Esophagus muscularis mucosa (tissue), 4 donors: Measurements from ENCODE around the gene CAPRIN1. TPM values are rescaled to one million over a fixed set of nuclear protein-coding genes. Genes with fewer than 3 reads are reported as not detected.

ENCODE experiments used
- DNase-seq: peaks from one replicate; pipeline ENCODE4 v3.0.0-alpha.2; 2017; ENCODE audit errors: extremely low spot score
- H3K27ac ChIP-seq, 4 donors: fragments of 200-600 bp; sonication (generic); replicated peaks in 1 of 4; 1 replicate in 3 of 4; 2 replicates in 1 of 4; pipeline ENCODE4 v1.5.1; 2016 to 2019; ENCODE audit warnings: mild to moderate bottlenecking in 1 of 4
- H3K27me3 ChIP-seq, 4 donors: fragments of 200-600 bp; sonication (generic); one replicate each; pipeline versions ENCODE4 v1.5.1 to v1.6.0; 2016 to 2019
- H3K36me3 ChIP-seq, 4 donors: fragments of 200-600 bp; sonication (generic); one replicate each; pipeline ENCODE4 v1.5.1; 2016 to 2019
- H3K4me1 ChIP-seq, 4 donors: fragments of 200-600 bp; sonication (generic); one replicate each; pipeline ENCODE4 v1.5.1; 2016 to 2019
- H3K4me3 ChIP-seq, 4 donors: fragments of 200-600 bp; sonication (generic); 1 replicate in 2 of 4; 2 replicates in 2 of 4; pipeline ENCODE4 v1.5.1; 2016 to 2019; ENCODE audit warnings: mild to moderate bottlenecking in 4 of 4, moderate library complexity in 1 of 4
- H3K9me3 ChIP-seq, 4 donors: fragments of 200-600 bp; sonication (generic); 1 replicate in 3 of 4; 2 replicates in 1 of 4; pipeline ENCODE4 v1.5.1; 2016 to 2019
- EP300 ChIP-seq: sonication (generic); formaldehyde crosslinking; IDR thresholded peaks from one replicate; pipeline ENCODE4 v1.6.1; 2017; ENCODE audit warnings: antibody characterized with exemption
- POLR2A ChIP-seq: fragments of 450-650 bp; IDR thresholded peaks from one replicate; pipeline ENCODE4 v1.6.1; 2017; ENCODE audit warnings: antibody characterized with exemption, moderate library complexity, mild to moderate bottlenecking, low read depth
- POLR2AphosphoS5 ChIP-seq, 2 donors: sonication (generic); formaldehyde crosslinking; IDR thresholded peaks; one replicate each; pipeline ENCODE4 v1.6.1; 2017; ENCODE audit warnings: antibody characterized with exemption in 2 of 2
- WGBS: methylation state at CpG from one replicate; pipeline ENCODE4 v1.1.5; 2018; 5-methylcytosine and 5-hydroxymethylcytosine counted together
- intact Hi-C: fragments of 100-400 bp; cut with DNase I; formaldehyde crosslinking; loops from one replicate; pipeline ENCODE4 v1.15.1; 2023
- total RNA-seq, 4 donors: library from RNA; depleted of rRNA; stranded (reverse); fragments of >200 nt; gene quantifications; one replicate each; pipeline versions ENCODE4 v1.1.0 to v1.2.1, GENCODE V29; 2016
- TF ChIP-seq, protein P1 (sequence below), 3 experiments: fragments of 200-600 bp in 2 of 3; fragments of 450-650 bp in 1 of 3; sonication (generic) in 2 of 3; IDR thresholded peaks; one replicate each; pipeline ENCODE4 v1.5.1; 2017 to 2019; ENCODE audit warnings: antibody characterized with exemption in 3 of 3, mild to moderate bottlenecking in 2 of 3, moderate library complexity in 1 of 3

The CAPRIN1 gene
- total RNA-seq, 4 donors from 2014 or later, result 99.9 to 152 (median 103) TPM

DNA sequence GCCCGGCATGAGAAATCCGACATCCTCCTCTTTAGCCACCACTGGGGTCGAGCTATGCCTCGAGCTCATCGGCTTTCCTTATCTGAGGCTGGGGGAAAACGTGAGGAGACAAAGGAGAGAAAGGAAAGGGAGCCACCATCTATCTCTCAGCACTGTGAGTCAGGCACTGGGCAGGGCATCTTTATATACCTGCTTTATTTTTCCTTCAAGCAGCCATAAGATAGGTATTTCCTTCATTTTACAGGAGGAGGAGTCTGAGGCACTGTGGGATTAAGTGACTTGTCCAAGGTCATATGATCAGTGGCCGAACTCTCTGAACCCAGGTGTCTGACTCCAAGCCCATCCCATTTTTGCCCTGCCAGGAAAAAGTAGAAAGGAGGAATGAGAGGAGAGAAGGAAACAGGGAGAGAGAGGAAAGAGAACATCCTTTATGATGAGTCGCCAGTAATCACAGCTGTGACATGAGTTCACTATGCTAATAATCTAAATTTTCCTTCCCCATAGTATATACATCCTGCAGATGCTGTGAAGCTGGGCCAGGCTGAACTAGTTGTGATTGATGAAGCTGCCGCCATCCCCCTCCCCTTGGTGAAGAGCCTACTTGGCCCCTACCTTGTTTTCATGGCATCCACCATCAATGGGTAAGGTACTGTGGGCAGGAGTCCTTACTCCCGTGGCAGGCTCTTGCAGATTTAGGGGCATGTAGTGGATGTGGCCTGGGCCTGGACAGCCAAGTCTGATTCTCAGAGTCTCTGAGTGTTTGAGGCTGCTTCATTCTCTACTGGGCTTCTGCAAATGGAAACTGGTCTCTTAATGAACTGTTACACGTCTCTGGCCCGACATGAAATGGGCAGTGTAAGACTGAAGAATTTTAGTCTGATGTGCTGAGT, 75.7 kb downstream of the CAPRIN1 start:
- Histone ChIP-seq H3K9me3 (no peaks in the 10 kb centered on the region), H3K4me3 (no peak overlapping the region), H3K4me1 (no peaks in the 10 kb centered on the region), H3K36me3 (peaks cover 77 to 100% (median 90%) of the 10 kb centered on the region in 4 donors), H3K27ac (no peak overlapping the region), H3K27me3 (no peaks in the 10 kb centered on the region)
- intact Hi-C loops, result no loop called here
- DNase-seq, result no peak
- no peak for TF ChIP-seq EP300
- no peak for TF ChIP-seq POLR2A
- TF ChIP-seq POLR2AphosphoS5 (IDR thresholded peaks at IDR 0.05), result no peak
- TF ChIP-seq, protein P1, sequence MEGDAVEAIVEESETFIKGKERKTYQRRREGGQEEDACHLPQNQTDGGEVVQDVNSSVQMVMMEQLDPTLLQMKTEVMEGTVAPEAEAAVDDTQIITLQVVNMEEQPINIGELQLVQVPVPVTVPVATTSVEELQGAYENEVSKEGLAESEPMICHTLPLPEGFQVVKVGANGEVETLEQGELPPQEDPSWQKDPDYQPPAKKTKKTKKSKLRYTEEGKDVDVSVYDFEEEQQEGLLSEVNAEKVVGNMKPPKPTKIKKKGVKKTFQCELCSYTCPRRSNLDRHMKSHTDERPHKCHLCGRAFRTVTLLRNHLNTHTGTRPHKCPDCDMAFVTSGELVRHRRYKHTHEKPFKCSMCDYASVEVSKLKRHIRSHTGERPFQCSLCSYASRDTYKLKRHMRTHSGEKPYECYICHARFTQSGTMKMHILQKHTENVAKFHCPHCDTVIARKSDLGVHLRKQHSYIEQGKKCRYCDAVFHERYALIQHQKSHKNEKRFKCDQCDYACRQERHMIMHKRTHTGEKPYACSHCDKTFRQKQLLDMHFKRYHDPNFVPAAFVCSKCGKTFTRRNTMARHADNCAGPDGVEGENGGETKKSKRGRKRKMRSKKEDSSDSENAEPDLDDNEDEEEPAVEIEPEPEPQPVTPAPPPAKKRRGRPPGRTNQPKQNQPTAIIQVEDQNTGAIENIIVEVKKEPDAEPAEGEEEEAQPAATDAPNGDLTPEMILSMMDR (IDR thresholded peaks at IDR 0.05), result no peak
- 85% methylated on average over 12 of the region's 12 CpGs for WGBS

DNA sequence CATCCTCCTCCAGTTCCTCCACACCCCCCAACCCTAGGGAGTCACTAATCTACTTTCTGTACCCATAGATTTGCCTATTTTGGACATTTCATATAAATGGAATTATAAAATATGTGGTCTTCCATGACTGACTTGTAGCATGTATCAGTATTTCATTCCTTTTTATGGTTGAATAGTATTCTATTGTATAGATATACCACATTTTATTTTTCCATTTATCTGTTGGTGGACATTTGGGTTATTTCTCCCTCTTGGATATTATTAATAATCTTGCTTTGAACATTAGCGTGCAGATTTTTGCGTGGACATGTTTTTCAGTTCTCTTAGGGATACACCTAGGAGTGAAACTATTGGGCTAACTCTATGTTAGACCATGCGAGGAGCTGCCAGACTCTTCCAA, 77.3 kb downstream of the CAPRIN1 start:
- Histone ChIP-seq H3K9me3 (no peaks in the 10 kb centered on the region), H3K4me1 (no peaks in the 10 kb centered on the region), H3K4me3 (no peak overlapping the region), H3K36me3 (peaks cover 79 to 100% (median 89%) of the 10 kb centered on the region in 4 donors), H3K27me3 (no peaks in the 10 kb centered on the region), H3K27ac (no peak overlapping the region)
- no peak for DNase-seq
- TF ChIP-seq POLR2AphosphoS5 (IDR thresholded peaks at IDR 0.05) (no peak), EP300 (no peak), POLR2A (no peak)
- TF ChIP-seq, protein P1 (IDR thresholded peaks at IDR 0.05), result no peak
- intact Hi-C loops, result no loop called here
- 98% methylated on average over 3 of the region's 3 CpGs for WGBS

DNA sequence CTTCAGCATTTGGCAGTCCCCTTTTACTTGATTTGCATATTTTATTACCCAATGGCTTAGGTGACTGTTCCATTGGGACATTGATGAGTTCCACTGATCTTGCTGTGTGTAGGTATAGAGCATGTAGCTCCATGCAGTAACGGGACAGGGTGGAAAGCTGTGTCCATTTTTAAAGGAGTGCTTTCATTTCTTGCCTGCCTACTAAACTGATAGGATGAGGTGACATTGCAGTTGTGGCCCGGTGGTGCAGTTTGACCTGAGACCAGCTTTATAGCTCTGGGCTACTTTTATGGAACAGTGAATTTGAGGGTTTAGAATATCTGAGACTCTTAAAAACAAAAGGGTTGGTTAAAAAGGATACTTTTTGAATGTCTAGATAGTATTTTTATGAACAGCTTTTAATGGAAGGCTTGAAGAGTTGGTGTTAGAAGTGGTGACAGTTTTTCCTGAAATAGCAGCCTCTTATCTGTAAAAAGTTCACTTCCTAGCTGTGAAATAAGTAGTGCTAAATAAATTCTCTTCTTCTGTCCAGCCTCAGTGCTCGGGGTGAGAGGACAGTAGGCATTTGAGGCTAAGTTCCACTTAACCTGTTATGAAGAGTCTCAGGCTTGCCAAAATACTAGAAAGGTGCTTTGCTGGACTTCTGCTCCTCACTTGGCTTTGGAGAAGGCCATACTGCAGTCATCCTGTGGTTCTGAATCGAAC, 80.9 kb downstream of the CAPRIN1 start:
- DNase-seq, result no peak
- H3K36me3 ChIP-seq, result peaks cover 83 to 100% (median 91%) of the 10 kb centered on the region in 4 donors
- H3K27me3 ChIP-seq, result no peaks in the 10 kb centered on the region
- H3K4me1 ChIP-seq, result no peaks in the 10 kb centered on the region
- 93% methylated on average over 4 of the region's 4 CpGs for WGBS
- no peaks in the 10 kb centered on the region for H3K9me3 ChIP-seq
- no peak overlapping the region for H3K27ac ChIP-seq
- intact Hi-C loops, result no loop called here
- no peak overlapping the region for H3K4me3 ChIP-seq
- no peak for TF ChIP-seq POLR2AphosphoS5 (IDR thresholded peaks at IDR 0.05)
- TF ChIP-seq POLR2A, result no peak
- TF ChIP-seq EP300, result no peak
- TF ChIP-seq, protein P1 (IDR thresholded peaks at IDR 0.05), result no peak

DNA sequence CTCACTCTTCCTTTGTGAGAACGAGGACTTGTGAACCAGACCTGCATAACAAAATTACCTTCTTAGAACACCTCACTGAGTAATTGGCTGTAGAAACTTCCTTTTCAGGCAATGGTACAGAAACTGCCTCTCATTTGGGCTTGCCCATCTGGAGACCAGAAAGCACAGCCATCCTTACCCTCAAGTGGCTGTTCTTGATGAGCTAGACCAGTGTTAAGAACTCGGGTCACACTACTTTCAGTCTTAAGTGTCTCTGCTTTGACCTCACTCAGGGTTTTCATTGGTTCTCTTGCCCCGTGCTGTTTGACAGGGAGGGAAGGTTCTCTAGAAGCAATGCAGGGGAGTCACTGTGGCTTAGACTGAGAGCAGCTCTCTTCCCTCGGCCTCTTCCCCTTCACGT, 83.2 kb downstream of the CAPRIN1 start:
- TF ChIP-seq POLR2AphosphoS5 (IDR thresholded peaks at IDR 0.05) (no peak), POLR2A (no peak), EP300 (no peak)
- TF ChIP-seq, protein P1 (IDR thresholded peaks at IDR 0.05), result no peak
- no peaks in the 10 kb centered on the region for H3K27me3 ChIP-seq
- intact Hi-C loops, result no loop called here
- peaks cover 86 to 100% (median 99%) of the 10 kb centered on the region in 4 donors for H3K36me3 ChIP-seq
- H3K27ac ChIP-seq, result no peak overlapping the region
- H3K4me1 ChIP-seq, result no peaks in the 10 kb centered on the region
- DNase-seq, result no peak
- WGBS, result 96% methylated on average over 5 of the region's 5 CpGs
- no peaks in the 10 kb centered on the region for H3K9me3 ChIP-seq
- H3K4me3 ChIP-seq, result no peak overlapping the region
